SK-N-SH treated with all-trans-retinoic acid at 6 μM for 48 hours (cell line): ENCODE measurements around the gene VPS37C.

ENCODE experiments used
- ATAC-seq: fragments of 200-7000 bp; cut with Tn5 transposase; 3 replicates; pipeline ENCODE4 v1.9.1; 2020; ENCODE audit warnings: mild to moderate bottlenecking, moderate library complexity
- ARNTL ChIP-seq: fragments of 450-650 bp; formaldehyde crosslinking; IDR thresholded peaks from 2 replicates; pipeline ENCODE4 v1.5.0; 2020; ENCODE audit warnings: low read depth, mild to moderate bottlenecking, moderate library complexity, borderline replicate concordance
- BACH2 ChIP-seq: fragments of 250-450 bp; sonication (Bioruptor Pico); IDR thresholded peaks from 2 replicates; pipeline ENCODE4 v1.9.0; 2021; ENCODE audit warnings: mild to moderate bottlenecking, borderline replicate concordance
- CSDC2 ChIP-seq: fragments of 250-450 bp; sonication (Bioruptor Pico); IDR thresholded peaks from 2 replicates; pipeline ENCODE4 v1.5.0; 2020; ENCODE audit warnings: mild to moderate bottlenecking, moderate library complexity
- CSRNP3 ChIP-seq: fragments of 250-450 bp; sonication (Bioruptor Pico); IDR thresholded peaks from 2 replicates; pipeline ENCODE4 v1.5.1; 2021; ENCODE audit warnings: mild to moderate bottlenecking, moderate library complexity
- ESRRG ChIP-seq: fragments of 250-450 bp; sonication (Bioruptor Pico); IDR thresholded peaks from 2 replicates; pipeline ENCODE4 v1.6.1; 2021; ENCODE audit warnings: mild to moderate bottlenecking
- GLIS3 ChIP-seq: fragments of 250-450 bp; sonication (Bioruptor Pico); IDR thresholded peaks from 2 replicates; pipeline ENCODE4 v1.5.0; 2020; ENCODE audit warnings: mild to moderate bottlenecking, moderate library complexity
- OSR1 ChIP-seq: fragments of 250-450 bp; sonication (Bioruptor Pico); IDR thresholded peaks from 2 replicates; pipeline ENCODE4 v1.8.0; 2022; ENCODE audit warnings: moderate library complexity, mild to moderate bottlenecking, inconsistent platforms
- POU6F1 ChIP-seq: fragments of 250-450 bp; sonication (Bioruptor Pico); IDR thresholded peaks from 2 replicates; pipeline ENCODE4 v1.8.0; 2021; ENCODE audit warnings: low read depth, mild to moderate bottlenecking, moderate library complexity, borderline replicate concordance
- PPARA ChIP-seq: fragments of 250-450 bp; sonication (Bioruptor Pico); IDR thresholded peaks from 2 replicates; pipeline ENCODE4 v1.5.0; 2020; ENCODE audit warnings: mild to moderate bottlenecking, borderline replicate concordance
- RARB ChIP-seq: fragments of 250-450 bp; sonication (Bioruptor Pico); IDR thresholded peaks from 2 replicates; pipeline ENCODE4 v1.8.0; 2021; ENCODE audit warnings: mild to moderate bottlenecking, moderate library complexity
- SNAI2 ChIP-seq: fragments of 250-450 bp; sonication (Bioruptor Pico); IDR thresholded peaks from 2 replicates; pipeline ENCODE4 v1.5.0; 2020; ENCODE audit warnings: mild to moderate bottlenecking, moderate library complexity
- ZC3H10 ChIP-seq: fragments of 250-450 bp; sonication (Bioruptor Pico); IDR thresholded peaks from 2 replicates; pipeline ENCODE4 v1.5.1; 2021; ENCODE audit warnings: mild to moderate bottlenecking, moderate library complexity
- ZFP3 ChIP-seq: fragments of 250-450 bp; sonication (Bioruptor Pico); IDR thresholded peaks from 2 replicates; pipeline ENCODE4 v1.5.0; 2020; ENCODE audit warnings: mild to moderate bottlenecking, moderate library complexity
- ZFP30 ChIP-seq: fragments of 450-650 bp; formaldehyde crosslinking; IDR thresholded peaks from 2 replicates; pipeline ENCODE4 v1.5.0; 2022; ENCODE audit warnings: mild to moderate bottlenecking, moderate library complexity
- ZNF565 ChIP-seq: fragments of 450-650 bp; formaldehyde crosslinking; conservative IDR thresholded peaks from 2 replicates; pipeline ENCODE4 v1.5.0; 2020; ENCODE audit warnings: low read depth, mild to moderate bottlenecking, moderate library complexity
- ZNF70 ChIP-seq: fragments of 450-650 bp; formaldehyde crosslinking; IDR thresholded peaks from 2 replicates; pipeline ENCODE4 v1.5.0; 2020; ENCODE audit warnings: mild to moderate bottlenecking, moderate library complexity
- TF ChIP-seq, protein P1 (sequence below): fragments of 250-450 bp; sonication (Bioruptor Pico); IDR thresholded peaks from 2 replicates; pipeline ENCODE4 v1.5.1; 2020; ENCODE audit warnings: low read depth, mild to moderate bottlenecking, moderate library complexity
- TF ChIP-seq, protein P2 (sequence below): fragments of 250-450 bp; sonication (Bioruptor Pico); IDR thresholded peaks from 2 replicates; pipeline ENCODE4 v1.5.0; 2020; ENCODE audit warnings: mild to moderate bottlenecking, moderate library complexity
- TF ChIP-seq, protein P3 (sequence below): fragments of 250-450 bp; sonication (Bioruptor Pico); IDR thresholded peaks from 2 replicates; pipeline ENCODE4 v1.8.0; 2020; ENCODE audit warnings: mild to moderate bottlenecking, moderate library complexity, borderline replicate concordance

The VPS37C gene

DNA sequence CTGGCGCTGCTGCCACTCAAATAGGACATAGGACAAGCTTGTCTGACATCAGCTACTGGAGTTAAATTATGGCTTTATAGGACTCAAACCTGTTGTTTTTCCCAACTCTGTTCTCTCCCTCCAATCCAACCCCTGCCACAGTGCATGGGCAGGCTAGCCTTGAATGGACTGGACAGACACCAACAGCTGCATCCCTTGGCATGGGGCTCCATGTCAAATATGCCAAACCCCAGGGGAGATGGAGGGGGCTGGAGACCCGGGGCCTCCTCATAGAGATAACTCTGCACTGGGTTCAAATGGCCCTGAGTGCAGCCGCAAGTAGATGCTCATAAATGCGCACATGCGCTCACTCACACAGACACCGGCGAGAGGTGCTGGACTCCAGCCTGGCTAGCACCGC, 30.0 kb downstream of the VPS37C start:
- no peak for ATAC-seq
- no peak for TF ChIP-seq RARB (CRISPR knock-in tag)
- TF ChIP-seq ZNF565 (CRISPR knock-in tag): no peak
- TF ChIP-seq ARNTL (CRISPR knock-in tag): no peak
- TF ChIP-seq ZFP3 (CRISPR knock-in tag): no peak
- no peak for TF ChIP-seq ZC3H10
- no peak for TF ChIP-seq PPARA (CRISPR knock-in tag)
- TF ChIP-seq ZNF70: no peak
- TF ChIP-seq ESRRG (CRISPR knock-in tag): no peak
- no peak for TF ChIP-seq CSRNP3
- no peak for TF ChIP-seq CSDC2
- TF ChIP-seq ZFP30 (CRISPR knock-in tag): no peak
- TF ChIP-seq, protein P1, sequence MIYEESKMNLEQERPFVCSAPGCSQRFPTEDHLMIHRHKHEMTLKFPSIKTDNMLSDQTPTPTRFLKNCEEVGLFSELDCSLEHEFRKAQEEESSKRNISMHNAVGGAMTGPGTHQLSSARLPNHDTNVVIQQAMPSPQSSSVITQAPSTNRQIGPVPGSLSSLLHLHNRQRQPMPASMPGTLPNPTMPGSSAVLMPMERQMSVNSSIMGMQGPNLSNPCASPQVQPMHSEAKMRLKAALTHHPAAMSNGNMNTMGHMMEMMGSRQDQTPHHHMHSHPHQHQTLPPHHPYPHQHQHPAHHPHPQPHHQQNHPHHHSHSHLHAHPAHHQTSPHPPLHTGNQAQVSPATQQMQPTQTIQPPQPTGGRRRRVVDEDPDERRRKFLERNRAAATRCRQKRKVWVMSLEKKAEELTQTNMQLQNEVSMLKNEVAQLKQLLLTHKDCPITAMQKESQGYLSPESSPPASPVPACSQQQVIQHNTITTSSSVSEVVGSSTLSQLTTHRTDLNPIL (CRISPR knock-in tag): no peak
- TF ChIP-seq, all 23 proteins: peak for 0

GRCh38 chr11:61129639-61130523, 31.3 kb downstream of the VPS37C start:
- ATAC-seq: peak; percentile 95
- TF ChIP-seq, protein P2, sequence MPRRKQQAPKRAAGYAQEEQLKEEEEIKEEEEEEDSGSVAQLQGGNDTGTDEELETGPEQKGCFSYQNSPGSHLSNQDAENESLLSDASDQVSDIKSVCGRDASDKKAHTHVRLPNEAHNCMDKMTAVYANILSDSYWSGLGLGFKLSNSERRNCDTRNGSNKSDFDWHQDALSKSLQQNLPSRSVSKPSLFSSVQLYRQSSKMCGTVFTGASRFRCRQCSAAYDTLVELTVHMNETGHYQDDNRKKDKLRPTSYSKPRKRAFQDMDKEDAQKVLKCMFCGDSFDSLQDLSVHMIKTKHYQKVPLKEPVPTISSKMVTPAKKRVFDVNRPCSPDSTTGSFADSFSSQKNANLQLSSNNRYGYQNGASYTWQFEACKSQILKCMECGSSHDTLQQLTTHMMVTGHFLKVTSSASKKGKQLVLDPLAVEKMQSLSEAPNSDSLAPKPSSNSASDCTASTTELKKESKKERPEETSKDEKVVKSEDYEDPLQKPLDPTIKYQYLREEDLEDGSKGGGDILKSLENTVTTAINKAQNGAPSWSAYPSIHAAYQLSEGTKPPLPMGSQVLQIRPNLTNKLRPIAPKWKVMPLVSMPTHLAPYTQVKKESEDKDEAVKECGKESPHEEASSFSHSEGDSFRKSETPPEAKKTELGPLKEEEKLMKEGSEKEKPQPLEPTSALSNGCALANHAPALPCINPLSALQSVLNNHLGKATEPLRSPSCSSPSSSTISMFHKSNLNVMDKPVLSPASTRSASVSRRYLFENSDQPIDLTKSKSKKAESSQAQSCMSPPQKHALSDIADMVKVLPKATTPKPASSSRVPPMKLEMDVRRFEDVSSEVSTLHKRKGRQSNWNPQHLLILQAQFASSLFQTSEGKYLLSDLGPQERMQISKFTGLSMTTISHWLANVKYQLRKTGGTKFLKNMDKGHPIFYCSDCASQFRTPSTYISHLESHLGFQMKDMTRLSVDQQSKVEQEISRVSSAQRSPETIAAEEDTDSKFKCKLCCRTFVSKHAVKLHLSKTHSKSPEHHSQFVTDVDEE (CRISPR knock-in tag): no peak
- TF ChIP-seq PPARA (CRISPR knock-in tag) (no peak), ESRRG (CRISPR knock-in tag) (no peak), ZFP30 (CRISPR knock-in tag) (no peak), SNAI2 (no peak), ZC3H10 (no peak)
- TF ChIP-seq, all 23 proteins: peak for 0

DNA sequence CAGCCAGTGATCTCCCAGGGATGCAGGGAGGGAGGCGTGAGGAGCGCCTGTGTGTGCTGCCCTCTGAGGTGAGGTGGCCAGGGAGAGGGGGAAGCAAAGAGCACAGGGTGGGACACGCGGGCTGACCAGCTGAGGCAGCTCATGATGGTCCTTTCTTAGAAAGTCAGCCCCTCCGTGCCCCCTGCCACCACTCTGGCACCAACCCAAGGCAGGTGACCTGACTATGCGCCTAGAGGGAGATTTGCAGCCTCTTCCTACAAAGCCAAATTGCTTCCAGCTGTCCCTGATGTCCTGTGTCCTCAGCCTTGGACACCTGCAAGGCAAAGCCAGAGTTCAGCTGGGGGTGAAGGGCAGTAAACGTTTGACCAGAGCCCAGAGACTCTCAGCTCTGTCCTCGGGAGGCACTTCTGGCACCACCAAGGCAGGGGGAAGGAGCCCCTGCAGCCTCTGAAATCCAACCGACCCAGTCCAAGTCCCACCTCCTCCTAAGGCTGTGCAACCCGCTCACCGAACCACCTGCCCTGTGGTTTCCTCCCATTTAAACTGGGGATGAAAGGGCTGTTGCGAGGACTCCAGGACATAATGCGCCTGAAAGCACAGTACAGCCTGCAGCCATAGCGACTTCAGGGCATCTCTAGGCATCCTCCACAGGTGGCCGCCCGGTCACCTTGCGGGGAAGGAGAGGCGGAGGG, 32.1 kb downstream of the VPS37C start:
- ATAC-seq: no peak
- TF ChIP-seq BACH2 (CRISPR knock-in tag): no peak
- TF ChIP-seq CSRNP3: no peak
- no peak for TF ChIP-seq ZNF565 (CRISPR knock-in tag)
- TF ChIP-seq ARNTL (CRISPR knock-in tag): no peak
- no peak for TF ChIP-seq SNAI2
- no peak for TF ChIP-seq ZNF70
- no peak for TF ChIP-seq PPARA (CRISPR knock-in tag)
- TF ChIP-seq ZFP30 (CRISPR knock-in tag): no peak

- TF ChIP-seq CSRNP3 (no peak), POU6F1 (no peak), GLIS3 (no peak), SNAI2 (no peak), ESRRG (CRISPR knock-in tag) (no peak), ZFP3 (CRISPR knock-in tag) (no peak), OSR1 (no peak)
- TF ChIP-seq, protein P3, sequence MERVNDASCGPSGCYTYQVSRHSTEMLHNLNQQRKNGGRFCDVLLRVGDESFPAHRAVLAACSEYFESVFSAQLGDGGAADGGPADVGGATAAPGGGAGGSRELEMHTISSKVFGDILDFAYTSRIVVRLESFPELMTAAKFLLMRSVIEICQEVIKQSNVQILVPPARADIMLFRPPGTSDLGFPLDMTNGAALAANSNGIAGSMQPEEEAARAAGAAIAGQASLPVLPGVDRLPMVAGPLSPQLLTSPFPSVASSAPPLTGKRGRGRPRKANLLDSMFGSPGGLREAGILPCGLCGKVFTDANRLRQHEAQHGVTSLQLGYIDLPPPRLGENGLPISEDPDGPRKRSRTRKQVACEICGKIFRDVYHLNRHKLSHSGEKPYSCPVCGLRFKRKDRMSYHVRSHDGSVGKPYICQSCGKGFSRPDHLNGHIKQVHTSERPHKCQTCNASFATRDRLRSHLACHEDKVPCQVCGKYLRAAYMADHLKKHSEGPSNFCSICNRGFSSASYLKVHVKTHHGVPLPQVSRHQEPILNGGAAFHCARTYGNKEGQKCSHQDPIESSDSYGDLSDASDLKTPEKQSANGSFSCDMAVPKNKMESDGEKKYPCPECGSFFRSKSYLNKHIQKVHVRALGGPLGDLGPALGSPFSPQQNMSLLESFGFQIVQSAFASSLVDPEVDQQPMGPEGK (CRISPR knock-in tag): no peak
- ATAC-seq: no peak
These were observed 33.2 kb downstream of the VPS37C start for GRCh38 chr11:61127991-61128390.
